Measurements from ENCODE around the gene OPRM1.

Gene OPRM1

GRCh38 chr6:154060076-154060475 lies 21.0 kb downstream of the OPRM1 start:
- TF ChIP-seq REST (IDR thresholded peaks at IDR 0.05; ENCODE audit: low read depth): no peak
- TF ChIP-seq TEAD4 (IDR thresholded peaks at IDR 0.05): no peak
- no peak for TF ChIP-seq EGR1 (IDR thresholded peaks at IDR 0.05)
- no peak for TF ChIP-seq TAF1 (IDR thresholded peaks at IDR 0.05; ENCODE audit: low read depth)
- no peak for TF ChIP-seq MAX (IDR thresholded peaks at IDR 0.05)
- TF ChIP-seq RAD21 (IDR thresholded peaks at IDR 0.05; ENCODE audit: low read depth): no peak
- TF ChIP-seq ZBTB7A (IDR thresholded peaks at IDR 0.05; ENCODE audit: low read depth): no peak
- TF ChIP-seq CEBPB (IDR thresholded peaks at IDR 0.05): no peak
- no peak for TF ChIP-seq FOXM1 (IDR thresholded peaks at IDR 0.05; ENCODE audit: borderline replicate concordance, low read depth)
- no peak for TF ChIP-seq TCF12 (IDR thresholded peaks at IDR 0.05; ENCODE audit: low read depth)
- no peak for TF ChIP-seq USF1 (IDR thresholded peaks at IDR 0.05)
- no peak for TF ChIP-seq YY1 (IDR thresholded peaks at IDR 0.05; ENCODE audit: low read depth)
- TF ChIP-seq CREB1 (IDR thresholded peaks at IDR 0.05; ENCODE audit: low read depth): no peak
- TF ChIP-seq NFIC (IDR thresholded peaks at IDR 0.05): no peak
- TF ChIP-seq EP300 (IDR thresholded peaks at IDR 0.05; ENCODE audit: borderline replicate concordance): no peak

- TF ChIP-seq CEBPB (IDR thresholded peaks at IDR 0.05): no peak
Measured at GRCh38 chr6:154070041-154070440, 31.0 kb downstream of the OPRM1 start.

GRCh38 chr6:154070657-154071056 lies 31.6 kb downstream of the OPRM1 start:
- TF ChIP-seq EP300 (IDR thresholded peaks at IDR 0.05; ENCODE audit: borderline replicate concordance): no peak
- no peak for TF ChIP-seq YY1 (IDR thresholded peaks at IDR 0.05; ENCODE audit: low read depth)
- TF ChIP-seq FOXM1 (IDR thresholded peaks at IDR 0.05; ENCODE audit: borderline replicate concordance, low read depth): no peak
- TF ChIP-seq TEAD4 (IDR thresholded peaks at IDR 0.05): no peak
- TF ChIP-seq MAX (IDR thresholded peaks at IDR 0.05): no peak
- no peak for TF ChIP-seq REST (IDR thresholded peaks at IDR 0.05; ENCODE audit: low read depth)
- TF ChIP-seq NFIC (IDR thresholded peaks at IDR 0.05): no peak
- no peak for TF ChIP-seq CEBPB (IDR thresholded peaks at IDR 0.05)
- TF ChIP-seq CREB1 (IDR thresholded peaks at IDR 0.05; ENCODE audit: low read depth): no peak
- TF ChIP-seq TAF1 (IDR thresholded peaks at IDR 0.05; ENCODE audit: low read depth): no peak
- TF ChIP-seq EGR1 (IDR thresholded peaks at IDR 0.05): no peak
- no peak for TF ChIP-seq TCF12 (IDR thresholded peaks at IDR 0.05; ENCODE audit: low read depth)
- no peak for TF ChIP-seq USF1 (IDR thresholded peaks at IDR 0.05)

GRCh38 chr6:154071236-154071635 lies 32.2 kb downstream of the OPRM1 start:
- no peak for TF ChIP-seq TCF12 (IDR thresholded peaks at IDR 0.05; ENCODE audit: low read depth)
- no peak for TF ChIP-seq YY1 (IDR thresholded peaks at IDR 0.05; ENCODE audit: low read depth)
- TF ChIP-seq TEAD4 (IDR thresholded peaks at IDR 0.05): no peak
- TF ChIP-seq USF1 (IDR thresholded peaks at IDR 0.05): no peak
- no peak for TF ChIP-seq NFIC (IDR thresholded peaks at IDR 0.05)
- TF ChIP-seq FOXM1 (IDR thresholded peaks at IDR 0.05; ENCODE audit: borderline replicate concordance, low read depth): no peak
- TF ChIP-seq REST (IDR thresholded peaks at IDR 0.05; ENCODE audit: low read depth): no peak
- TF ChIP-seq RAD21 (IDR thresholded peaks at IDR 0.05; ENCODE audit: low read depth): no peak
- no peak for TF ChIP-seq ZBTB7A (IDR thresholded peaks at IDR 0.05; ENCODE audit: low read depth)
- no peak for TF ChIP-seq CEBPB (IDR thresholded peaks at IDR 0.05)

Measured in Ishikawa (cell line).